Measurements from ENCODE around the gene PRRG2.

DNA sequence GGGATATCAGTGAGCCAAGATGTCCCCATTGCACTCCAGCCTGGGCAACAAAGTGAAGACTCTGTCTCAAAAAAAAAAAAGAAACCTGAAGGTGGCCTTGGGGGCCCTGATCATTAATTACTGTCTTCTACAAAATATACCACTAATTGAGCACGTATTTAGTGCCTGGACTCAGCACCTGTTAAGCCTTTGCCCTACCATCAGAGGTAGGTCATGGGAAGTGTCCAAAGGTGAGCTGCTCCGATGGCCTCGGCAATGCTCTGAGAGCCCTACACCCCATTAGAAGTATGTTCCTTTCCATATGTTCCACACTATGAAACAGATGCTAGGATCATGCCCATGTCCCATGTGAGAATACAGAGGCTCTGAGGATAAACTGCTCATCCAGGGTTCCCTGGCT, 21.7 kb upstream of the PRRG2 start:
- no peak for TF ChIP-seq EP300 (IDR thresholded peaks at IDR 0.05)
- TF ChIP-seq, protein P1, sequence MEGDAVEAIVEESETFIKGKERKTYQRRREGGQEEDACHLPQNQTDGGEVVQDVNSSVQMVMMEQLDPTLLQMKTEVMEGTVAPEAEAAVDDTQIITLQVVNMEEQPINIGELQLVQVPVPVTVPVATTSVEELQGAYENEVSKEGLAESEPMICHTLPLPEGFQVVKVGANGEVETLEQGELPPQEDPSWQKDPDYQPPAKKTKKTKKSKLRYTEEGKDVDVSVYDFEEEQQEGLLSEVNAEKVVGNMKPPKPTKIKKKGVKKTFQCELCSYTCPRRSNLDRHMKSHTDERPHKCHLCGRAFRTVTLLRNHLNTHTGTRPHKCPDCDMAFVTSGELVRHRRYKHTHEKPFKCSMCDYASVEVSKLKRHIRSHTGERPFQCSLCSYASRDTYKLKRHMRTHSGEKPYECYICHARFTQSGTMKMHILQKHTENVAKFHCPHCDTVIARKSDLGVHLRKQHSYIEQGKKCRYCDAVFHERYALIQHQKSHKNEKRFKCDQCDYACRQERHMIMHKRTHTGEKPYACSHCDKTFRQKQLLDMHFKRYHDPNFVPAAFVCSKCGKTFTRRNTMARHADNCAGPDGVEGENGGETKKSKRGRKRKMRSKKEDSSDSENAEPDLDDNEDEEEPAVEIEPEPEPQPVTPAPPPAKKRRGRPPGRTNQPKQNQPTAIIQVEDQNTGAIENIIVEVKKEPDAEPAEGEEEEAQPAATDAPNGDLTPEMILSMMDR (IDR thresholded peaks at IDR 0.05), result no peak
- no peak for TF ChIP-seq POLR2AphosphoS5 (IDR thresholded peaks at IDR 0.05)

All from esophagus muscularis mucosa (tissue), 4 donors.